ENCODE results near the gene CAVIN2. TPM values are rescaled to one million over a fixed set of nuclear protein-coding genes. Genes with fewer than 3 reads are reported as not detected.

CAVIN2 gene
- total RNA-seq (2014; rRNA removed; shearing (Covaris generic)) (not detected in 2 replicates), total RNA-seq (2022) (0.10 TPM in 1 of 2 replicates, not detected in the other), Bru-seq, nascent RNA (not detected), BruChase-seq, experiment 1, labeled RNA remaining after a 6-hour chase (not detected), BruChase-seq, experiment 2, labeled RNA remaining after a 2-hour chase (not detected)
- long read RNA-seq = 0 reads

- no peaks in the 10 kb centered on the region for H4K20me1 ChIP-seq (ENCODE audit: insufficient read depth, low read length)
- no peak within 1 kb of the TSS for H3K4me3 ChIP-seq (ENCODE audit: low read depth, low read length, poor library complexity, severe bottlenecking)
- no TSS peak for BruUV-seq (replicated peaks)
- no peaks in the 10 kb centered on the region for H3K79me2 ChIP-seq (ENCODE audit: insufficient read depth, low read depth, low read length)
- H3K4me2 ChIP-seq (ENCODE audit: low read length) = no peak within 1 kb of the TSS
- intact Hi-C loops (cut with micrococcal nuclease; ENCODE audit: unreplicated experiment) = no loop called here
- DNase-seq (ENCODE audit: low spot score) = no peak
- H3K9me2 ChIP-seq (ENCODE audit: insufficient read depth, low read length) = no peaks in the 10 kb centered on the region
- POLR2A ChIA-PET = interaction anchor here (0.8 kb wide), 1 partner anchor 531 kb away, joined by 3 read pairs; no protein-coding TSS in a partner anchor
- H3K36me3 ChIP-seq (ENCODE audit: insufficient read depth, low read length) = no peaks in the 10 kb centered on the region
- CTCF ChIA-PET (ENCODE audit: unreplicated experiment) = no interaction called here
- no peaks in the 10 kb centered on the region for H3K9me3 ChIP-seq (ENCODE audit: low read length)
- no peak for TF ChIP-seq CTCF (conservative IDR thresholded peaks at IDR 0.05; ENCODE audit: low read length)
- TF ChIP-seq EZH2phosphoT487 (IDR thresholded peaks at IDR 0.05; ENCODE audit: borderline replicate concordance, low read depth, low read length) = no peak
- H2AFZ ChIP-seq (ENCODE audit: low read length) = no peak within 1 kb of the TSS
- no peaks in the 10 kb centered on the region for H3K4me1 ChIP-seq (ENCODE audit: insufficient read depth, low read length, poor library complexity, severe bottlenecking)
- H3K27ac ChIP-seq (ENCODE audit: low read depth, low read length, poor library complexity, severe bottlenecking) = no peak within 1 kb of the TSS
Observed at GRCh38 chr2:191846515-191847476, at the start of gene CAVIN2. Gene CAVIN2 (minus strand): TSS chr2:191847088. CDS start chr2:191846925, 163 bp downstream.

- H4K20me1 ChIP-seq (ENCODE audit: insufficient read depth, low read length) = no peaks in the 10 kb centered on the region
Observed at GRCh38 chr2:191895743-191896142, 48.9 kb upstream of the CAVIN2 start.

More at GRCh38 chr2:191895743-191896142, 48.9 kb upstream of the CAVIN2 start:
- Histone ChIP-seq H3K79me2 (ENCODE audit: insufficient read depth, low read depth, low read length) (no peaks in the 10 kb centered on the region), H3K4me2 (ENCODE audit: low read length) (no peak overlapping the region), H3K36me3 (ENCODE audit: insufficient read depth, low read length) (no peaks in the 10 kb centered on the region), H2AFZ (ENCODE audit: low read length) (no peak overlapping the region), H3K4me3 (ENCODE audit: low read depth, low read length, poor library complexity, severe bottlenecking) (no peak overlapping the region), H3K9me3 (ENCODE audit: low read length) (no peaks in the 10 kb centered on the region), H3K9me2 (ENCODE audit: insufficient read depth, low read length) (no peaks in the 10 kb centered on the region), H3K27ac (ENCODE audit: low read depth, low read length, poor library complexity, severe bottlenecking) (no peak overlapping the region), H3K4me1 (ENCODE audit: insufficient read depth, low read length, poor library complexity, severe bottlenecking) (no peaks in the 10 kb centered on the region)
- no TSS peak for BruUV-seq (replicated peaks)
- DNase-seq (ENCODE audit: low spot score) = no peak
- intact Hi-C loops (cut with micrococcal nuclease; ENCODE audit: unreplicated experiment) = no loop called here
- CTCF ChIA-PET (ENCODE audit: unreplicated experiment) = no interaction called here
- no peak for TF ChIP-seq CTCF (conservative IDR thresholded peaks at IDR 0.05; ENCODE audit: low read length)
- no peak for TF ChIP-seq EZH2phosphoT487 (IDR thresholded peaks at IDR 0.05; ENCODE audit: borderline replicate concordance, low read depth, low read length)
- POLR2A ChIA-PET = no interaction called here

Data from OCI-LY7 (cell line).